ENCODE data around the gene UBP1.
"Not testable (repeated sequence)": the region's sequence is repeated elsewhere in the genome, so short reads cannot be mapped to it uniquely, and the experiment has no call there.

DNA sequence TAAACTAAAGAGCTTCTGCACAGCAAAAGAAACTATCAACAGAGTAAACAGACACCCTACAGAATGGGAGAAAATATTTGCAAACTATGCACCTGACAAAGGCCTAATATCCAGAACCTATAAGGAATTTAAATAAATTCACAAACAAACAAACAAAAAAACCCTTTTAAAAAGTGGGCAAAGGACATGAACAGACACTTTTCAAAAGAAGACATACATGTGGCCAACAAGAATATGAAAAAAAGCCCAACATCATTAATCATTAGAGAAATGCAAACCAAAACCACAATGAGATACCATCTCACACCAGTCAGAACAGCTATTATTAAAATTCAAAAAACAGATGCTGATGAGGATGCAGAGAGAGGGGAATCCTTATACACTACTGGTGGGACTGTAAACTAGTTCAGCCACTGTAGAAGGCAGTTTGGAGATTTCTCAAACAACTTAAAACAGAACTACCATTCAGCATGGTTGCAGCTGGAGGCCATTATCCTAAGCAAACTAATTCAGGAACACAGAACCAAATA, 101.2 kb downstream of the UBP1 start:
- TF ChIP-seq POLR2A (IDR thresholded peaks at IDR 0.05), result not testable (repeated sequence)
- TF ChIP-seq, protein P1, sequence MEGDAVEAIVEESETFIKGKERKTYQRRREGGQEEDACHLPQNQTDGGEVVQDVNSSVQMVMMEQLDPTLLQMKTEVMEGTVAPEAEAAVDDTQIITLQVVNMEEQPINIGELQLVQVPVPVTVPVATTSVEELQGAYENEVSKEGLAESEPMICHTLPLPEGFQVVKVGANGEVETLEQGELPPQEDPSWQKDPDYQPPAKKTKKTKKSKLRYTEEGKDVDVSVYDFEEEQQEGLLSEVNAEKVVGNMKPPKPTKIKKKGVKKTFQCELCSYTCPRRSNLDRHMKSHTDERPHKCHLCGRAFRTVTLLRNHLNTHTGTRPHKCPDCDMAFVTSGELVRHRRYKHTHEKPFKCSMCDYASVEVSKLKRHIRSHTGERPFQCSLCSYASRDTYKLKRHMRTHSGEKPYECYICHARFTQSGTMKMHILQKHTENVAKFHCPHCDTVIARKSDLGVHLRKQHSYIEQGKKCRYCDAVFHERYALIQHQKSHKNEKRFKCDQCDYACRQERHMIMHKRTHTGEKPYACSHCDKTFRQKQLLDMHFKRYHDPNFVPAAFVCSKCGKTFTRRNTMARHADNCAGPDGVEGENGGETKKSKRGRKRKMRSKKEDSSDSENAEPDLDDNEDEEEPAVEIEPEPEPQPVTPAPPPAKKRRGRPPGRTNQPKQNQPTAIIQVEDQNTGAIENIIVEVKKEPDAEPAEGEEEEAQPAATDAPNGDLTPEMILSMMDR (IDR thresholded peaks at IDR 0.05), result not testable (repeated sequence)

All from tibial nerve (tissue), 3 donors.